H1 (cell line): Measurements from ENCODE around the gene CCNT1. TPM values are rescaled to one million over a fixed set of nuclear protein-coding genes. Genes with fewer than 3 reads are reported as not detected.

ENCODE experiments used
- ATF2 ChIP-seq: IDR thresholded peaks from 2 replicates; pipeline ENCODE4 v1.6.1; 2012; ENCODE audit warnings: low read length, inconsistent platforms
- CTBP2 ChIP-seq: IDR thresholded peaks from 2 replicates; pipeline ENCODE4 v1.7.0; 2011; ENCODE audit warnings: borderline replicate concordance, mild to moderate bottlenecking, moderate library complexity, mixed read lengths, low read length; ENCODE audit not compliant: insufficient read depth, insufficient read length
- KDM4A ChIP-seq: IDR thresholded peaks from one replicate; pipeline ENCODE4 v1.7.1; 2012; ENCODE audit warnings: low read depth, mild to moderate bottlenecking, moderate library complexity, low read length, inconsistent platforms; ENCODE audit not compliant: severe bottlenecking
- POLR2AphosphoS5 ChIP-seq: IDR thresholded peaks from 2 replicates; pipeline ENCODE4 v1.6.1; 2011; ENCODE audit warnings: low read depth, low read length
- TCF12 ChIP-seq: IDR thresholded peaks from 2 replicates; pipeline ENCODE4 v1.6.1; 2011; ENCODE audit warnings: low read depth, mild to moderate bottlenecking, low read length
- polyA plus RNA-seq, 7 experiments: library from polyadenylated mRNA; depleted of rRNA in 3 of 7; stranded (reverse) in 5 of 7; unstranded in 2 of 7; fragments of >200 nt in 5 of 7; fragments of 200-250 nt in 2 of 7; gene quantifications; 1 replicate in 5 of 7; 2 replicates in 1 of 7; 4 replicates in 1 of 7; pipeline versions ENCODE4 v1.2.1 to v1.2.3, GENCODE V29; 2011 to 2013; ENCODE audit warnings: missing spikeins in 2 of 7, mixed read lengths in 2 of 7
- total RNA-seq: library from RNA; stranded (reverse); fragmentation: NEBNext Ultra II Directional; extraction: Animal tissue kit (Norgen Biotek cat#: 25700); gene quantifications from 2 replicates; pipeline ENCODE4 v1.2.1, GENCODE V29; 2021

Gene CCNT1
- total and polyA plus RNA-seq, 2 of the 8 experiments (the other 6 are each of a cell fraction or from before 2014, with no cell fraction given) = 13.2 to 45.9 TPM

- TF ChIP-seq KDM4A (no peak), POLR2AphosphoS5 (no peak), CTBP2 (no peak), TCF12 (no peak), ATF2 (no peak)
These were observed 34.4 kb upstream of the CCNT1 start (continued) for GRCh38 chr12:48750769-48751356.
